HG03025 (cell line): Measurements from ENCODE around the gene H2BK1.

Source experiments
- ATAC-seq: cut with Tn5 transposase; IDR thresholded peaks from one replicate; pipeline ENCODE4 v1.9.1; 2021; ENCODE audit warnings: mild to moderate bottlenecking, moderate library complexity; ENCODE audit not compliant: unreplicated experiment, low FRiP score

H2BK1 gene

GRCh38 chr7:151210087-151210854 lies at the start of gene H2BK1:
Gene H2BK1 (minus strand): TSS chr7:151210488. CDS start chr7:151210318, 170 bp downstream.
- no peak for ATAC-seq

DNA sequence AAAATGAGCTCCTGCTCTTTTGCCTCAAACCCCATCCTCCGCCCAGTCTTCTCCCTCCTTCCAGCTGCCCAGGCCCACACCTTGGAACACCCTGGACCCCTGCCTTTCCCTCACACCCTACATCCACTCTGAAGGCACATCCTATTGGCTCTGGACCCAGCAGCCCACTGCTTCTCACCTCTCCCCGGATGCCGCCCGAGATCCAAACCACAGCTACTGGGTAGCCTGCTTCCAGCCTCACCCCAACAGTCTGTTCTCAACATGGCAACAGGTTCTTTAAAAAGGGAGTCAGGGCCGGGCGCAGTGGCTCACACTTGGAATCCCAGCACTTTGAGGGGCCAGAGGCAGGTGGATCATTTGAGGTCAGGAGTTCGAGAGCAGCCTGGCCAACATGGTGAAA lies 47.7 kb upstream of the H2BK1 start:
- no peak for ATAC-seq

DNA sequence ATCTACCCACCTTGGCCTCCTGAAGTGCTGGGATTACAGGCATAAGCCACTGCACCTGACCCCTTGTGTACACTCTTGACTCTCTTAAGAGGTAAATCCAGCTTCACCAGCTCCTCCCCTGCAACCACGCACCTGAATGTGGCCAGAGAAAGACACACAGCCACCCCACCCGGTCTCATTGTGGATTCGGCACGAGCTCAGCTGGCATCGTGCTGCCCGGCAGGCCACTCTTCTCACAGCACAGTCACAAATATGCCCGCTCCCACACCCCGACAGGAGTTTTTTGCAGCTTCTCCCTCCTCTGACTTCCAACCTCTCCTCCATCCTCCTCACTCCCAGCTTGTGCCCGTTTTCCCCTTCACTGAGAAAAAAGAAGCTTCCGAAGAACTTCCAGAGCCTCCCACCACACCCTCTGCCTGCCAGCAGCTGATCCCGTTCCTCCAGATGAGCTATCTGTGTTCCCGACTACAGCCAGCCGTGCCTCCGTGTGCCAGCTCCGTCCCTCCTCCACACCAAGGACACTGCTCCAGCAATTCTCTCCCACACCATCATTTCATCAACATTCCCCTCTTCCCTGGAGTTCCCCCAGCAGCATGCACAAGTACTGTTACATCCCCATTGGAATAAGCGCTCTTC lies 46.2 kb upstream of the H2BK1 start:
- no peak for ATAC-seq

GRCh38 chr7:151255390-151255789 lies 45.1 kb upstream of the H2BK1 start:
- no peak for ATAC-seq

DNA sequence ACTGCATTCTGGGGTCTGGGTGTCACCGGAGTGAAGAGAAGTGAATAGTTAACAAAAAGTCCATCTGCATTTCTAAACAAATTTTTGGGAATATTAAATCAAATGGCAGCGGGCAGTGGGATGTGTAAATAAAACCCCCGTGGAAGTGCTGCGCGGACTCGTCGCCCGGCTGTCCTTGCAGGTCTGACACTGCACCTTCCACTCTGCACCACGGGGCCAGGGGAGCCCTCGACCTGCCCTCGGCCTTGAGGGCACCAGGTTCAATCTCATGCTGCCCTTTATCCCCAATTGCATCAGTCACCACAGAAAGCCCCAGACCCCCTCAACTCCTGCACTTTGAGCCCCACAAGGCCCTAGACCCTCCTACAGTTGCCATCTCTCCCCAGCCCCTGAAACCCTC lies 44.6 kb upstream of the H2BK1 start:
- no peak for ATAC-seq

- no peak for ATAC-seq
Observed at GRCh38 chr7:151254316-151254715, 44.0 kb upstream of the H2BK1 start.

- no peak for ATAC-seq
Observed at GRCh38 chr7:151252961-151253711, 42.8 kb upstream of the H2BK1 start.

DNA sequence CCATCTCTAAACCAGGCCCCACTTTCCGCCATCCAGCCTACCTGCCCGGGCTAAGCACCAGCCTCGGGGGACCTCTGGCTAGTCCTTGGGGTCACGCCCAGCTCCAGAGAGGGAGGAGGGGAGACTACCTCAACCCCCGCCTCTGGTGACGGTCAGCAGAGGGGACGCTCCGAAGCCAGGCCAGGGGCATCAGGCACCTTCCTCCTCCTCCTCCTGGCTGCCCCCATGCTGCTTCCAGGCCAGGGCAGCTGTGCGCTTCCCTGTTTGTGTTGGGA lies 42.2 kb upstream of the H2BK1 start:
- ATAC-seq: no peak

DNA sequence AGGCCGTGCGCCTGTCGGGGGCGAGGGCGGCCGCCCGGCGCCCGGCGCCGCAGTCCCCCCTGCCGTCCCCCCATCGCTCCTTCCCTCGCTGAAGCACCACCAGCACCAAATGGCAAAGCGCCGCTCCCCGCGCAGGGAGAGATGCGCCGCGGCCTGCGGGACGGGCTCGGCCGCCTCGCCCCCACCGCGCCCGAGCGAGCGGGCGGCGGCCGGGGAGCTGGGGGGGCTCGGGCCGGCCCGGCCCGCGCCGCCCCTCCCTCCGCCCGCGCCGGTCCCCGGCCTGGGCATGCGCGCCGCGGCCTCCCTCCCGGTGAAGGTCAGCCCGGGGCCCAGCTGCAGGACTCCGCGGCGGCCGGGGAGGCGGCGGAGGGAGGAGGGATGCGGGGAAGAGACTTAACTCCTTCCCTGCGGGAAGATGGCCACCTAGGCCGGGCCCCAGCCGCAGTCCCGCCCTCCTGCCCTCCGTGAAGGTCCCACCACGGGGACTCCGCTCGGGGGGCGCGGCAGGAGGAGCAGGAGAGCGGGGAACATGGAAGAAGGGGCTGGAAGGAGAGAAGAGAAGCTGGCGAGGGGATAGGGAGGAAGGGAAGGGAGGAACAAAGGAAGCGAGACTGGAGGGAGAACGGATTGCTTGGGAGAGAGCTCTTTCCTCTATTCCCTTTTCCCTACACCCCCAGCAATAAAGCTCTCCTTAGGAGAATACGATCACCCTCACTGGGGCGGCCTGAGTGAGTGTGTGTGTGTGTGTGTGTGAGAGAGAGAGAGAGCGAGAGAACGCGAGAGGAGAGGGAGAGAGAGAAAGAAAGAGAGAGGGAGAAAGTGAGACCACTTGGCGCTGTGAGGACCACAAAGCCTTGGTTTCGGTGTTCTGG lies 41.6 kb upstream of the H2BK1 start:
- no peak for ATAC-seq

GRCh38 chr7:151251328-151251688 lies 41.0 kb upstream of the H2BK1 start:
- ATAC-seq: no peak

DNA sequence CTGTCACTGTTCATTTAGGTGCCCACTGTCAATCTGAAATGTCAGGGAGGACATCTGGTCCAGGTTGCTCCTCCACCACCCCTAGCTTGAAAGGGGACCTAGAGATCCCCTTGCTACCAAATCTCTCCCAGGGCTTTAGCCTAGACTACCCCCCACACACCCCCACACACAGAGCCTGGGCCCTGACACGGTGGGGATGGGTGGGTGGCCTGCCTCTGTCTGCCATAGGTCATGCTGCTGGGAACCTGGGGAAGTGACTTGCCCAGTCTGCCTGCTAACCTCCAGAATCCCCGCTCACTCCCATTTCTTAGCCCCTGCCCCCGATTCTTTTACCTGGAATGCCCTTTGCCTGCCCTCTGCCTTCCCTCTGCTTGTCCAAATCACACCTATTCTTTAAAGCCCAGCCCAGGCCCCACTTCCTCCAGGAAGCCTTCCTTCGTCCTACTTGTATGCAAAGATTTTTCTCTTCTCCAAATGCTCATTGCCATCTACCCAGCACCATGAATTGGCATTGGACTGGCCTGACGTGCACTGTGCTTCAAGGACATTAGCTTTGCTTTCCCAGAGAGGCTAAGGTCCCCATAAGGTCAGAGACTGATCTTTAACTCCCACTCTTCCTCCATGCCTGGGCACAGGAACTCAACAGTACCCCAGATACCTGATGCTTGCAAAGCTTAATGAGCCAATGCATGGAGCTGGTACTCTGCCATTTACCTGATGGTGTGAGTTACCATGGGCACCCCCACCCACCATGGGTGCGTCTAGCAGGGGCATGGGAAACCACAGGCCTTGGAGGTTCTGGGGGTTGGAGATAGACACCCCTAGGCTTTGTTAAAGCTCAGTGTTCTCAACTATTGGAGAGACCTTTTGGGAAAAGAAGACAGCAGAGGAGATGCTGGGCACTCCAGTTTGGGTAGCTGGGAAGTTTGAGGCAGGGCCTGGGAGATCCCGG lies 40.2 kb upstream of the H2BK1 start:
- ATAC-seq: no peak

DNA sequence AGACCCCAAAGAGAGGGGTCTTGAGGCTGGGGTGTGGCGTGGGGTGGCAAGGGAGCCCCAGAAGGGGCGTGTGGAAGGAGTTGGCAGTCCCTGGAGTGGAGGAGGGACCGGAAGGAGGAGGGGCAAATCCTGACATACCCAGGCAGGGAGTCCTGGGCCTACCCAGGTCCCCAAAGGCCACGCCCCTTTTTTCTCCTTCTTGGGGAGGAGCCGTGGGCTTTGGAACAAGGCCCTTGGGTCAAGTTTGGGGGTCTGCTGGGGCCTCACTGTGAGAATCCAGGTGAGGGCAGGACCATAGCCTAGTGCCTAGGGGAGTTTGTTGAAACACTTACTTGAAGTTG lies 39.4 kb upstream of the H2BK1 start:
- ATAC-seq: no peak

DNA sequence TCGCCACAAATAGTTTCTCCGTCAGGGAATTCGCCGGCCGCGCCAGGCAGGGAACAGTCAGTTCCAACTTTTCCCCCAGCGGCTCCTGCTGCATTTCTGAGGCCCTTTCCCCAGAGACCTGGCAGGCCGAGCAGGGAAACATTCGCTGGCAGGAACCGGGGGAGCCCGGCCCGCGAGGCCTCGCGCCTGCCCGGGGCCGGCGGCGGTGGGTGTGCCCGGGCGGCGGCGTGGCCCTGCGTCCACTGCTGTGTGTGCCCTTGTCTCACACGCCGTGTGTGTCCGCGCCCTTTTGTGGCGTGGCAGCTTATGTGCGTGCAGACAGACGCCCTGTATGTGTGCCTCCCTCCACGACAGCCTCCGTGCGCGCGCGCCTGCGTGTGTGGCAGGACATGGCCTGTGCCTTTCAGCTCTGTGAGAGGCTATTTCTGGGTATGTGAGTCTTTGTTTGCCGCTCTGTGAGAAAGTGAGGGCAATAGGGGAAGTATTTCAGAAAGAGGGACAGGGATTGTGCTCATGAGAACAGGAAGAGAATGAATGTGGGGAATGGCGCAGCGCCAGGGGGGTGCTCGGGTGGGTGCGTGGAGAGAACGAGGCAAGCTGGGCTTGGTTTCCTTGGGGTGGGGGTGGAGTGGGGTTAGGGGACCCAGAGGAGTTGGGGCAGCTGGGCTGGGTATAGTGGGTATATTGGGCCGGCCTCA lies 38.9 kb upstream of the H2BK1 start:
- no peak for ATAC-seq

DNA sequence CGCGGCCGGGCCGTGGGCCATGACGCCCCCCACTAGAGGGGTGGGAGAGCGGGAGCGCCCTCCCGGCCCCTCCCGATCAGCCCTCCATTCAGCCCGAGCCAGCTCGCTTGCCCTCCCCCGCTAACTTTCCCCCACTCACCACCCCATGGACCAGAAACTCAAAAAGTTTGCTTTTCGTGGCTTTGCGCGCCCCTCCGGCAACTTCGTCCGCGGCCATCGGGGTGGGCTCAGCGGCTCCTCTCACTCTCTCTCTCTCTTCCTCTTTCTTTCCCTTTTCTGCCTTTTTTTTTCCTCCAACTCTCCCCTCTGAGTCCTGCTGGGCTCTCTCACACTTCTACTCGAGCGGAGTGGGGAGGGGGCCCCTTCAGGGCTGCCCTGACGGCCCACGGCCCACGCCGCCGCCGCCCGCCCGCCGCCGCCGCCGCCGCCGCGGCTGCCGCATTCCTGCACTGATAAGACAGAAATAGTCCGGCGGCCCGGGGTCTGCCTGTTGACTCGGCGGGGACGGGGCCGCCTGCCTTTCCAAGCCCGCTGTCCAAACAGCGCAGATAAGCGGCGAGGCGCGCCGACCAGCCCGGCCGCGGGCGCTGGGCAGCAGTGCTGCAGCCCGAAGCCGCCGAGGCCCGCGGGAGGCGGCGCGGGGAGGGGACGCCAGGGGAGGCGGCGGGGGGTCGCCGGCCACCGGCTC lies 38.2 kb upstream of the H2BK1 start, which contains the start of gene SMARCD3:
TSS of gene SMARCD3 (minus strand) at position 349 of the 688 bp plus-strand sequence. CDS start at position 217, 132 bp downstream.
- ATAC-seq: no peak

- no peak for ATAC-seq
Observed at GRCh38 chr7:151247611-151248345, 37.5 kb upstream of the H2BK1 start.

DNA sequence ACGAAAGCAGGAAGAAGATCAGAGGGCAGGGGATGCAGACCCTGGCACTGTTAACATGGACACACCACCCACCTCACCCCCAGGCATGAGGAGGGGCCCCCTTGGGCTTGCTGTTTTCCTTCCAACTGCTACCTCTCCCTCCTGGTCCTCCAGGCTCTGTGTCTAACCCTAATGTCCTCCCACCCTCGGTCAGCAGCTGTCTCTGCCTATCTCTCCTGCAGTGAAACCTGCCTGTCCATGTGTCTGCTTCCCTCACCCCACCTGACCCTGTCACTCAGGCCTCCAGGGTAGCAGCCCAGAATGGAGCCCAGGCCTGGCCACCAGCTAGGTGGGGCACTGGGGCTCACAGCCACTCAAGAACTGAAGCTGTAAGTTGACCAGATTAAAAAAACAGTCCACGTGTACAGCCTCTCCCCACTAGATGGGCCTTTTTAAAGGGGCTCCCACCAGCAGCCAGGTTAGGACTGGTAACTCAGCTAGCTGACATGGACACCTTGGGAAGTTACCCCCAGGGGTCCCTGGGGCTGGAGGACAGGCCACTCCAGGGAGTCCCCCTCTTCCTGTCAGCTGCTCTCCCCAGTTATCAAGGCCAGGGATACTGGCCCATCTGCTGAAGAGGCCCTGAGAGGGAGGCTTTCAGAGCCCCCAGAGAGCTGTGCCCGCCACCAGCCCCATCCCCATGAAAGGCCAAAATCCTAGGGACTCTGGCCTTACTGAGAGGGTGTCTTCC lies 36.7 kb upstream of the H2BK1 start:
- no peak for ATAC-seq

DNA sequence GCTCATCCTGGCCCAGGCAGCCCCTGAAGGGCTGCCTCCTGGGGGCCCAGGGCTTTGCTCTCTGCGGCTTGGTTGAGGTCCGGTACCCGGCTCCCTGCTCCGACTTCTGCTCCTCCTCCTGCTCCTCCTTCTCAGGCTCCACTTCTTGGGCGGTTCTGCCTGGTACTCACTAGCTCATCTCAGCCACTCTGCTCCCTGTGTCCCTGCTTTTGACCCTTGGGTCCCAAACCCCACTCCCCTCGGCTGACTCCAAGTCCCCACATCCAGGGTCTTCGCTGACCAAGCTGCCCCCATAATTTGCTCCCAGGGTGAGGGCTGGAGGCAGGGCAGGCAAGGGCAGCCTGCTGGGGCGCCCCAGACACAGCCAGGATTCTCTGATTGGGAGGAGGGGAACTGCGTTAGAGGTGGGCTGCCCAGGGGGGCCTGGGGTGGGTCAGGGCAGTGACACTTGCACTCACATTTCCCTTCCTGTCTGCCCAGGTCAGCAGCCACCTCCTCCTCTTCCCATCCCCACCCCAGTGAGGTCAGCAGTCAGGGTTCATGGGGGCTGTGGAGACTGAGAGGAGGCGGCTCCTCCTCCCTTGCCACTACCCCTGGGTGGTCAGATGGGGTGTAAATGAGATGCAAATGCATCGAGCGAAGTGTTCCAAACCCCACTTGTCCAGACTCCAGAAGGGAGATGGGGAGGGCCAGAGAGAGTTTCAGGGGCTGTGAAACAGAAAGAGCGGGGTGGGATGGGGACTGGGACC lies 36.0 kb upstream of the H2BK1 start:
- ATAC-seq: no peak
